ENCODE measurements around the gene UMOD.

- TF ChIP-seq POLR2AphosphoS5 (IDR thresholded peaks at IDR 0.05; ENCODE audit: low read depth, low read length) (no peak), POLR2A (IDR thresholded peaks at IDR 0.05; ENCODE audit: low read depth, low read length) (no peak)
Observed at GRCh38 chr16:20329392-20330138, 22.9 kb downstream of the UMOD start.
